OCI-LY7 (cell line): Measurements from ENCODE around the gene MBD3L5. TPM values are rescaled to one million over a fixed set of nuclear protein-coding genes. Genes with fewer than 3 reads are reported as not detected.
"Not testable (repeated sequence)": the region's sequence is repeated elsewhere in the genome, so short reads cannot be mapped to it uniquely, and the experiment has no call there.

ENCODE experiments used
- BruUV-seq: library from RNA; stranded (reverse); fragments of 400-500 nt; replicated peaks from 2 replicates; lab custom pipeline; 2021; lab: Mats Ljungman, UMichigan
- CTCF ChIA-PET: fragments of 300-600 bp; sonication (Branson Sonifier 250); formaldehyde crosslinking; loops from one replicate; lab custom pipeline; 2022; ENCODE audit warnings: antibody characterized with exemption; ENCODE audit not compliant: unreplicated experiment; lab: Charles Lee
- POLR2A ChIA-PET: fragments of 300-600 bp; sonication (Branson Sonifier 250); formaldehyde crosslinking; loops from one replicate; lab custom pipeline; 2022; ENCODE audit warnings: antibody characterized with exemption; lab: Charles Lee
- DNase-seq: peaks from one replicate; pipeline ENCODE4 v3.0.0-alpha.2; 2015; ENCODE audit warnings: low spot score
- H2AFZ ChIP-seq: fragments of 200-600 bp; sonication (generic), shearing (Covaris generic); 2 replicates; pipeline ENCODE4 v1.6.1; 2014; ENCODE audit warnings: mild to moderate bottlenecking, antibody characterized with exemption, low read length, moderate library complexity
- H3K27ac ChIP-seq: fragments of 200-600 bp; sonication (generic); 2 replicates; pipeline ENCODE4 v1.5.1; 2014; ENCODE audit warnings: mixed run types, low read depth, mild to moderate bottlenecking, moderate library complexity, low read length, inconsistent platforms; ENCODE audit not compliant: poor library complexity, severe bottlenecking
- H3K36me3 ChIP-seq: fragments of 200-600 bp; sonication (generic); 2 replicates; pipeline ENCODE4 v1.6.1; 2014; ENCODE audit warnings: mild to moderate bottlenecking, antibody characterized with exemption, low read length, moderate library complexity, mixed read lengths; ENCODE audit not compliant: insufficient read depth
- H3K4me1 ChIP-seq: fragments of 200-600 bp; sonication (generic); 2 replicates; pipeline ENCODE4 v1.5.1; 2014; ENCODE audit warnings: mild to moderate bottlenecking, low read length; ENCODE audit not compliant: insufficient read depth, poor library complexity, severe bottlenecking
- H3K4me2 ChIP-seq: fragments of 200-600 bp; sonication (generic); 2 replicates; pipeline ENCODE4 v1.6.1; 2014; ENCODE audit warnings: mild to moderate bottlenecking, low read length
- H3K4me3 ChIP-seq: fragments of 200-600 bp; sonication (generic); 2 replicates; pipeline ENCODE4 v1.5.1; 2014; ENCODE audit warnings: mild to moderate bottlenecking, low read depth, low read length; ENCODE audit not compliant: poor library complexity, severe bottlenecking
- H3K79me2 ChIP-seq: fragments of 200-600 bp; sonication (generic); 2 replicates; pipeline ENCODE4 v1.6.1; 2016; ENCODE audit warnings: low read depth, mild to moderate bottlenecking, low read length, moderate library complexity, mixed read lengths; ENCODE audit not compliant: insufficient read depth
- H3K9me2 ChIP-seq: fragments of 200-600 bp; sonication (generic); 2 replicates; pipeline ENCODE4 v1.6.1; 2016; ENCODE audit warnings: mild to moderate bottlenecking, low read length, mixed read lengths; ENCODE audit not compliant: insufficient read depth
- H3K9me3 ChIP-seq: fragments of 200-600 bp; sonication (generic); 2 replicates; pipeline ENCODE4 v1.6.1; 2014; ENCODE audit warnings: mild to moderate bottlenecking, mixed run types, low read length, mixed read lengths
- H4K20me1 ChIP-seq: fragments of 200-600 bp; sonication (generic); 2 replicates; pipeline ENCODE4 v1.6.1; 2014; ENCODE audit warnings: mild to moderate bottlenecking, antibody characterized with exemption, low read length, moderate library complexity, mixed read lengths; ENCODE audit not compliant: insufficient read depth
- CTCF ChIP-seq: fragments of 200-600 bp; sonication (generic); conservative IDR thresholded peaks from 2 replicates; pipeline ENCODE4 v1.5.1; 2014; ENCODE audit warnings: mild to moderate bottlenecking, antibody characterized with exemption, low read length, moderate library complexity, mixed read lengths
- EZH2phosphoT487 ChIP-seq: fragments of 200-600 bp; sonication (generic); IDR thresholded peaks from 2 replicates; pipeline ENCODE4 v1.6.1; 2018; ENCODE audit warnings: low read depth, borderline replicate concordance, mild to moderate bottlenecking, mixed run types, antibody characterized with exemption, low read length, moderate library complexity, mixed read lengths
- intact Hi-C: fragments of 100-400 bp; cut with micrococcal nuclease; formaldehyde crosslinking; loops from one replicate; pipeline ENCODE4 v1.10.0; 2022; ENCODE audit not compliant: unreplicated experiment
- total RNA-seq, 2 experiments: library from RNA; depleted of rRNA in 1 of 2; stranded (reverse); fragments of >200 nt in 1 of 2; shearing (Covaris generic) in 1 of 2; gene quantifications; 2 replicates each; pipeline ENCODE4 v1.2.3, GENCODE V29; 2014 to 2022

The MBD3L5 gene
- total RNA-seq, 2 experiments from 2014 or later = not detected

GRCh38 chr19:7013678-7014077, 16.7 kb upstream of the MBD3L5 start:
- no peaks in the 10 kb centered on the region for H3K4me1 ChIP-seq
- H3K4me3 ChIP-seq = no peak overlapping the region
- no peaks in the 10 kb centered on the region for H3K36me3 ChIP-seq
- no TSS peak for BruUV-seq
- no peak for DNase-seq
- H4K20me1 ChIP-seq = no peaks in the 10 kb centered on the region
- H3K9me3 ChIP-seq = no peaks in the 10 kb centered on the region
- intact Hi-C loops = no loop called here
- no peak overlapping the region for H3K4me2 ChIP-seq
- CTCF ChIA-PET = no interaction called here
- no peaks in the 10 kb centered on the region for H3K9me2 ChIP-seq
- no peak overlapping the region for H2AFZ ChIP-seq
- no peaks in the 10 kb centered on the region for H3K79me2 ChIP-seq
- no peak overlapping the region for H3K27ac ChIP-seq
- POLR2A ChIA-PET = no interaction called here
- TF ChIP-seq CTCF = no peak
- TF ChIP-seq EZH2phosphoT487 = no peak

- intact Hi-C loops = no loop called here
- CTCF ChIA-PET = no interaction called here
- Histone ChIP-seq H3K36me3 (no peaks in the 10 kb centered on the region), H3K4me3 (no peak overlapping the region), H3K79me2 (no peaks in the 10 kb centered on the region), H3K9me2 (no peaks in the 10 kb centered on the region), H2AFZ (no peak overlapping the region), H3K27ac (no peak overlapping the region), H3K9me3 (no peaks in the 10 kb centered on the region), H3K4me1 (no peaks in the 10 kb centered on the region), H4K20me1 (no peaks in the 10 kb centered on the region), H3K4me2 (no peak overlapping the region)
- BruUV-seq = no TSS peak
- POLR2A ChIA-PET = no interaction called here
- DNase-seq = no peak
- TF ChIP-seq EZH2phosphoT487 (no peak), CTCF (no peak)
These were observed 11.6 kb upstream of the MBD3L5 start for GRCh38 chr19:7018828-7019227.

DNA sequence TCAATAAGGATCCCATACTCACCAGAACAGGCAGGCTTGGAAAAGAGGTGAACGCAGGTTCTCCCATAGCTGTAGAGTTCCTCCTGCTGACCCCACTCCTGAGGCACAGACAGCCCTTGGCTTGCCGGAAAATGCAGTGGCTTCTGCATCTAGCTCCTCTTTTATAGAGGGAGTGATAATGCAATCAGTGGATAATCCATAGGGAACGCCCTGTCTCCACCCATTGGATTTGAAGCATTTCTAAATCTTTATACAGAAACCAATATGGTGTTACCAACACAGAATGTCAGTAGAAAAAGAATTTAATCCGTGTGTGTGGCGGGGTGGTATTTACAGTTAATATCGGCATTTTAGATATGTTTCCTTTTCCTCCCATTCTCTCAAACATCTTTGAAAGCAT, 9.0 kb upstream of the MBD3L5 start, which contains the start of gene MBD3L2B:
Gene MBD3L2B, minus strand, starts transcription at position 101 of the 400 bp plus-strand sequence. Its CDS starts 34 bp downstream, at position 67.
- intact Hi-C loops, CTCF ChIA-PET, POLR2A ChIA-PET, BruUV-seq, H3K4me1 ChIP-seq, H3K36me3 ChIP-seq, H2AFZ ChIP-seq, H3K9me3 ChIP-seq, H4K20me1 ChIP-seq, H3K9me2 ChIP-seq, DNase-seq, H3K4me3 ChIP-seq, H3K79me2 ChIP-seq, H3K27ac ChIP-seq, H3K4me2 ChIP-seq: not testable (repeated sequence)

GRCh38 chr19:7028790-7029189, 1.6 kb upstream of the MBD3L5 start:
- intact Hi-C loops, H3K4me2 ChIP-seq: not testable (repeated sequence)

DNA sequence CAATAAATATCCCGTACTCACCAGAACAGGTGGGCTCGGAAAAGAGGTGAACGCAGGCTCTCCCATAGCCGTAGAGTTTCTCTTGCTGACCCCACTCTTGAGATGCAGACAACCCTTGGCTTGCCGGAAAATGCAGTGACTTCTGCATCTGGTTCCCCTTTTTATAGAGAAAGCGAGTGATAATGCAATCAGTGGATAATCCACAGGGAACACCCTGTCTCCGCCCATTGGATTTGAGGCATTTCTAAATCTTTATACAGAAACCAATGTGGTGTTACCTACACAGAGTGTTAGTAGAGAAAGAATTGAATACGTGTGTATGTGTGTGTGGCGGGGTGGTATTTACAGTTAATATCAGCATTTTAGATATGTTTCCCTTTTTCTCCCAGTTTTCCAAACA, 9.7 kb downstream of the MBD3L5 start, which contains the start of gene MBD3L4:
Gene MBD3L4, minus strand, starts transcription at position 101 of the 400 bp plus-strand sequence. Its CDS starts 35 bp downstream, at position 66.
- H3K9me3 ChIP-seq, H3K79me2 ChIP-seq, DNase-seq, intact Hi-C loops, H3K4me1 ChIP-seq, BruUV-seq, H3K4me3 ChIP-seq, H3K27ac ChIP-seq, H3K4me2 ChIP-seq, H4K20me1 ChIP-seq, H3K36me3 ChIP-seq, H3K9me2 ChIP-seq, POLR2A ChIA-PET, CTCF ChIA-PET, H2AFZ ChIP-seq: not testable (repeated sequence)

More at GRCh38 chr19:7028790-7029189, 1.6 kb upstream of the MBD3L5 start:
- POLR2A ChIA-PET, H3K4me1 ChIP-seq, H3K27ac ChIP-seq, H2AFZ ChIP-seq, H3K4me3 ChIP-seq, H3K9me3 ChIP-seq, H3K36me3 ChIP-seq, H4K20me1 ChIP-seq, DNase-seq, BruUV-seq, H3K79me2 ChIP-seq, H3K9me2 ChIP-seq, CTCF ChIA-PET: not testable (repeated sequence)
